Activated naive CD4-positive, alpha-beta T cell treated with anti-CD3 and anti-CD28 coated beads for 36 hours (primary cell): Measurements from ENCODE around the gene RAP1A. TPM values are rescaled to one million over a fixed set of nuclear protein-coding genes. Genes with fewer than 3 reads are reported as not detected.
A peak's percentile ranks its signal among the peaks of the same experiment; 100 is the strongest.
"Not testable (repeated sequence)": the region's sequence is repeated elsewhere in the genome, so short reads cannot be mapped to it uniquely, and the experiment has no call there.

Experiments used
- CTCF ChIA-PET: fragments of 350-600 bp; sonication (Branson Sonifier 250); formaldehyde crosslinking; loops from one replicate; lab custom pipeline; 2021; ENCODE audit warnings: antibody characterized with exemption; lab: Charles Lee
- DNase-seq: peaks from one replicate; pipeline ENCODE4 v3.0.0-alpha.2; 2020
- H3K27ac Mint-ChIP-seq: one replicate; pipeline ENCODE4 v1.8.0; 2021; ENCODE audit warnings: mild to moderate bottlenecking, mixed read lengths
- H3K27me3 Mint-ChIP-seq: one replicate; pipeline ENCODE4 v1.8.0; 2021; ENCODE audit warnings: low read depth, mixed read lengths
- H3K36me3 Mint-ChIP-seq: one replicate; pipeline ENCODE4 v1.8.0; 2021; ENCODE audit warnings: low read depth, mixed read lengths
- H3K4me1 Mint-ChIP-seq: one replicate; pipeline ENCODE4 v1.8.0; 2021; ENCODE audit warnings: low read depth, mixed read lengths
- H3K4me3 Mint-ChIP-seq: one replicate; pipeline ENCODE4 v1.8.0; 2021; ENCODE audit warnings: mild to moderate bottlenecking, moderate library complexity, mixed read lengths
- H3K9me3 Mint-ChIP-seq: one replicate; pipeline ENCODE4 v1.8.0; 2021; ENCODE audit warnings: mixed read lengths
- intact Hi-C: fragments of 100-400 bp; cut with micrococcal nuclease; formaldehyde crosslinking; loops from one replicate; pipeline ENCODE4 v1.15.1; 2023
- total RNA-seq, 2 experiments: library from RNA; stranded (reverse); gene quantifications; one replicate each; pipeline ENCODE4 v1.2.3, GENCODE V29; 2021

The RAP1A gene
- total RNA-seq, 2 experiments from 2014 or later: 152 to 155 TPM

DNA sequence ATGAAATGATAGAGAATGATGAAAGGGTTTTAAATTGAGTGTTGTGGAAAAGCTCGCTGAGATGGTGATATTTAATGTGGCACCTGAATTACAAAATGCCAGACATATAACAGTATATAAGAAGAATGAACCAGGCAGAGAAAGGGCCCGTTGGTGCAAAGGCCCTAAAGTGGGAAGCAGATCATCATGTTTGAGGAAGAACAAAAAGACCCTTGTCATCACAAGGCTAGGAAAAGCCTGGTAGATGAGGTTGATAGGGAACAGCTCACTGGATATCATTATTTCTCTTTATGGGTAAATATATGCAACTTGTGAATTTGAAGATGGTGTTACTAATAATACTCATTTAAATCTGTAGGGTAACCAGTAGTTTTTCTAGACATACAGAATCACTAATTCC lies 11.0 kb downstream of the RAP1A start:
- CTCF ChIA-PET: no interaction called here
- DNase-seq: no peak
- Mint-ChIP-seq H3K36me3 (peaks cover 3% of the 10 kb centered on the region), H3K9me3 (no peaks in the 10 kb centered on the region), H3K27ac (peak overlapping the region; percentile 14), H3K4me3 (no peak overlapping the region), H3K27me3 (no peaks in the 10 kb centered on the region), H3K4me1 (peaks cover 84% of the 10 kb centered on the region)
- intact Hi-C loops: loop anchor here (2.0 kb wide), 1 partner anchor 30 kb away; no protein-coding TSS in a partner anchor

DNA sequence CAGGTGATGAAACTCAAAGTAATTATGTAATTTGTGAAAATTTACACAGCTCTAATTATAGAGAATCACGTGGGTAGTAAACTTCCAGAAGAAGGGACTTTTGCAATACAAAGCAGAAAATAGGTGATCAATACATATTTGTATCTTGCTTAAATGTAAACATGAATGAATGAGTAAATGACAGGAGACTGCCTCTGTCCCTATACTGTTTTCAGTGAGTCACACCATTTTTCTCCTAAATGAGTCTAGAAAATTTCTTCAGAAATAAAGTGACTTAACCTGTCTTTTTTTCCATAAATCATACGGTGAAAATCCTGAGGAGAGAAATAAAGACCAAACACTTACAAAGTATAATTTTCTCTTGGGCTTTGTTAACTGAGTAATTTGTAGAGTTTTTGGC lies 11.9 kb downstream of the RAP1A start:
- CTCF ChIA-PET: no interaction called here
- Mint-ChIP-seq H3K4me3 (no peak overlapping the region), H3K27me3 (no peaks in the 10 kb centered on the region), H3K27ac (peak overlapping the region; percentile 65), H3K4me1 (peaks cover 83% of the 10 kb centered on the region), H3K9me3 (no peaks in the 10 kb centered on the region), H3K36me3 (peaks cover 3% of the 10 kb centered on the region)
- DNase-seq: no peak
- intact Hi-C loops: loop anchor here (2.0 kb wide), 1 partner anchor 29 kb away; no protein-coding TSS in a partner anchor

DNA sequence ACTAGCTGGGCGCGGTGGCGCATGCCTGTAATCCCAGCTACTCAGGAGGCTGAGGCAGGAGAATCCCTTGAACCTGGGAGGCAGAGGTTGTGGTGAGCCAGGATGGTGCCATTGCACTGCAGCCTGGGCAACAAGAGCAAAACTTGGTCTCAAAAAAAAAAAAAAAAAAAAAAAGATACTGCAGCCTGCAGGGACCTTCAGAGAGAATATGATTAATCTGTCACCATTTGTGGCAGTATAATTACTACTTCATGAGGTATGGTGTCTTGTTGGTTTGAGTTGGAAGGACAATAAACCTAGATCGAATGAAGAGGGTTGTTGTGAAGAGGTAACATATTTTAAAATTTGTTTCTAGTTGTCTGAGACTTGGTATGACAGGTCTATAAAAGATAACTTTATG lies 13.2 kb downstream of the RAP1A start:
- H3K27ac Mint-ChIP-seq, DNase-seq, H3K4me3 Mint-ChIP-seq, intact Hi-C loops, CTCF ChIA-PET, H3K36me3 Mint-ChIP-seq, H3K27me3 Mint-ChIP-seq, H3K9me3 Mint-ChIP-seq: not testable (repeated sequence)
- peaks cover 80% of the 10 kb centered on the region for H3K4me1 Mint-ChIP-seq

DNA sequence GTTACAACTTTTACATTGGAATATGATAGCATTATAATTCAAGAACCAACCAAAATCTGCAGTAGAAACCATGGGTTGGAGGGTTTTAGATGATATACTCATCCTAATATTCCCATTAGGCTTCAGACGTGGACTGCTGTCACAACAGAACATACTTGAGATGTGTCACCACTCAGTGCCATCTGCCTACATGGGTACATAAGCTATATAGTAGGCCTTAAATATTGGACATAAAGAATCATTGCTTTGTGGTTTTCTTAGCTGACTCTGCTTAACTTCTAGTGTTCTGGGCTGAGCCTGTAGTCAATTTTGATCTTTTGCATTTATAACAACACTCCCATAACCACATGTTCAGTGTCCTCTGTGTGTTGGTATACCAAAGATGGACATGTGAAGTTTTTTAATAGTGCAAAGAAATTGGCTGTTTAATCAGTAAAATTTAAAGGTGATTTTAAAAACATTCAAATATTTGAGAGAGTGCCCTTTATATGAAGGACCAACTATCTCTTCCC lies 14.2 kb downstream of the RAP1A start:
- peaks cover 79% of the 10 kb centered on the region for H3K4me1 Mint-ChIP-seq
- no peak overlapping the region for H3K4me3 Mint-ChIP-seq
- H3K27me3 Mint-ChIP-seq: no peaks in the 10 kb centered on the region
- intact Hi-C loops: no loop called here
- no peak for DNase-seq
- H3K36me3 Mint-ChIP-seq: peaks cover 3% of the 10 kb centered on the region
- no peak overlapping the region for H3K27ac Mint-ChIP-seq
- H3K9me3 Mint-ChIP-seq: no peaks in the 10 kb centered on the region
- CTCF ChIA-PET: no interaction called here

DNA sequence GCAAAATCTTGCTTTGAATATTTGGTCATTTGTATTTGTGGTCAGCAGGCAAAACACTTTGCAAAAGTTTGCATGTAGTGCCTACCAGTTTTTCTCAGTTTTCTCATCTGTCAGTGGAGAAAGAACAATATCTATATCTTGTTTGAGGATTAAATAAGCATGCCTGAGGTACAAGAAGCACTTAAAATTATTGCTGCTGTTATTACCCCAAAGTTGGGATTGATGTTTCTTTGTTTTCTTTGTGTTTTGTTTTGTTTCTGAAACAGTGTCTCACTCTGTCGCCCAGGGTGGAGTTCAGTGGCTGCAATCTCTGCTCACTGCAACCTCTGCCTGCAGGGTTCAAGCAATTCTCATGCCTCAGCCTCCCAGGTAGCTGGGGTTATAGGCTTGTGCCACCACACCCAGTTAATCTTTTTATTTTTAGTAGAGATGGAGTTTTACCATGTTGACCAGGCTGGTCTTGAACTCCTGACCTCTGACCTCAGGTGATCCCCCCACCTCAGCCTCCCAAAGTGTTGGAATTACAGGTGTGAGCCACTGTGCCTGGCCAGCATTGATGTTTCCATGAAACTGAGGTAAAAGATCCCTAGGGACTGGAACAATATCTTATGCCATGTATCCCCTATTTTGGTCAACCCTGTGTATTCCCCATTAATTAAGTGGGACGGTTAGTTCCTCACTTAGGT lies 15.9 kb downstream of the RAP1A start:
- CTCF ChIA-PET: interaction anchor here (0.6 kb wide), 1 partner anchor 154 kb away, joined by 3 read pairs; no protein-coding TSS in a partner anchor
- H3K4me3 Mint-ChIP-seq: no peak overlapping the region
- H3K27me3 Mint-ChIP-seq: no peaks in the 10 kb centered on the region
- intact Hi-C loops: no loop called here
- peaks cover 73% of the 10 kb centered on the region for H3K4me1 Mint-ChIP-seq
- no peaks in the 10 kb centered on the region for H3K9me3 Mint-ChIP-seq
- H3K36me3 Mint-ChIP-seq: peaks cover 3% of the 10 kb centered on the region
- H3K27ac Mint-ChIP-seq: no peak overlapping the region
- DNase-seq: no peak

DNA sequence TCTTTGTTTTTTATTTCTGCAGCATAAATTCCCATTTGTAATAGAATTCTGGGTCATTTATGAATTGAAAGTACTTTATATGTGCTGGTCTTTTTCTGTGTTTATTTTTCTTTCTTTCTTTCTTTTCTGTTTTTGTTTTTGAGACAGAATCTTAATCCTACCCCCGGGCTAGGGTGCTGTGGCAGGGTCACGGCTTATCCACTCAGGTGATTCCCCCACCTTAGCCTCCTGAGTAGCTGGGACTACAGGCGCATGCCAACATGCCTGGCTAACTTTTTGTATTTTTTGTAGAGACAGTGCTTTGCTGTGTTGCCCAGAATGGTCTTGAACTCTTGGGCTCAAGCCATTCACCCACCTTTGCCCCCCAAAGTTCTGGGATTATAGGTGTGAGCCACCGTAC lies 18.7 kb downstream of the RAP1A start:
- CTCF ChIA-PET: interaction anchor here (1.0 to 1.3 kb wide), 2 partner anchors 121 to 131 kb away, joined by 5 read pairs; no protein-coding TSS in a partner anchor
- intact Hi-C loops: no loop called here
- no peak overlapping the region for H3K27ac Mint-ChIP-seq
- peaks cover 8% of the 10 kb centered on the region for H3K36me3 Mint-ChIP-seq
- no peak overlapping the region for H3K4me3 Mint-ChIP-seq
- peaks cover 5% of the 10 kb centered on the region for H3K9me3 Mint-ChIP-seq
- DNase-seq: no peak
- H3K27me3 Mint-ChIP-seq: no peaks in the 10 kb centered on the region
- H3K4me1 Mint-ChIP-seq: peaks cover 55% of the 10 kb centered on the region

DNA sequence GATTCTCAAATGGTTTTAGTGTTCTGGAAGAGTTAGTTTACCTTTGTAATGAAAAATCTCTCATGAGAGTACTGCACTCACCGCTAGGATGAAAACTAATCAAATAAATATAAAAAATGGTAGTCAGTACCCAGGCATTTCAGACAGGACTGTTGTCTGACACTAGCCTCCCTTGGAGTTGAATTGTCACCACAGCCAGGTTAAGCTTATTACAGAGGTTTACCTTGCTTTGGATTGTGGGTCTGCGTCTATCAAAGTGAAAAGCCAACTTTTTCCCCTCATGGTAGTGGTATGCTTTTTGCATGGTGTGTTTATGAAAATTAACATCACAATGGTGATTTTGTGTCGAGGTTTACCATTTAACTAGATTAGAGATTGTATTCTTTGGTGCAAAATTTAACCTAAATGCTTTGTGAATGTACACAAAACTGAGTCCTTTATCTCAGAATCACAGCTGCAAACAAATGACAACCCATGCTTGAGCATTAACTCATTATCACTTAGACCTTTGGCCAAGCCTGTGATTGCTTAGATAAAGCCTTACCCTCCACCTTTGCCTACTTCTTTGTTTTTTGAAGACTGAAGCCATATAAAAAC lies 20.1 kb downstream of the RAP1A start:
- DNase-seq: no peak
- Mint-ChIP-seq H3K9me3 (peaks cover 5% of the 10 kb centered on the region), H3K4me1 (peaks cover 60% of the 10 kb centered on the region), H3K36me3 (peaks cover 11% of the 10 kb centered on the region), H3K27me3 (no peaks in the 10 kb centered on the region), H3K4me3 (no peak overlapping the region), H3K27ac (no peak overlapping the region)
- intact Hi-C loops: no loop called here
- CTCF ChIA-PET: interaction anchor here (0.6 kb wide), 1 partner anchor 23 kb away, joined by 5 read pairs; no protein-coding TSS in a partner anchor

DNA sequence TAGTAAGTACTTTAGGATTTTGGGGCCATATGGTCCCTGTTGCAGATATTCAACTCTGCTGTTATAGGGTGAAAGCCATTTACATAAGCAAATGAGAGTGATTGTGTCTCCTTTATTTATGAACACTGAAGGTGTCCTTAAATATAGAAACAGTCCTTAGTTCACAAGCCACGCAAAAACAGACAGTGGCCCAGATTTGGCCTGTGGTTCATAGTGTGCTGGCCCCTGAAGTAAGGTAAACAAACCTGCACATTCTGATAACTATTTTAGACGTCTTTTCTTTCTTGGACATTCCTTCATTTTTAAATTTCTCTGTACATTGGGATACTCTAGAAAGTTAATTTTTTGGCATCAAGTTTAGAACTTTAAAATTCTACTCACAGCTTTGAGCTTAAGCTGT lies 23.5 kb downstream of the RAP1A start:
- CTCF ChIA-PET: no interaction called here
- Mint-ChIP-seq H3K27me3 (no peaks in the 10 kb centered on the region), H3K27ac (no peak overlapping the region), H3K4me1 (peaks cover 68% of the 10 kb centered on the region), H3K9me3 (peaks cover 5% of the 10 kb centered on the region), H3K4me3 (no peak overlapping the region), H3K36me3 (peaks cover 13% of the 10 kb centered on the region)
- no peak for DNase-seq
- intact Hi-C loops: no loop called here

DNA sequence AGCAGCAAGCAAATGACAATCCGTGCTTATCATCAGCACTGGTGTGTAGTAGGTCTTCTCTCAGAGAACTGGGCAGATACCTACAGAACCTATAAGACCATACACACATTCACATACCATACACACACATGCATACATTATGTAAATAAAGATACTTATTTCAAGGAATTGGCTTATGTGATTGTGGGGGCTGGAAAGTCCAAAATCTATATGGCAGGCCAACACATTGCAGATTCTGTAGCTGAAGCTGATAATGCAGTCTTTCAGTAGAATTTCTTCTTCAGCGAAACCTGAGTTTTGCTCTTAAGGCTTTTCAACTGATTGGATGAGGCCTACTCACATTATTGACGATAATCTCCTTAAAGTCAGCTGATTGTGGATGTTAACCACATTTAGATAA lies 24.1 kb downstream of the RAP1A start:
- CTCF ChIA-PET: interaction anchor here (1.3 kb wide), 1 partner anchor 20 kb away, joined by 4 read pairs; no protein-coding TSS in a partner anchor
- no peak overlapping the region for H3K27ac Mint-ChIP-seq
- intact Hi-C loops: no loop called here

DNA sequence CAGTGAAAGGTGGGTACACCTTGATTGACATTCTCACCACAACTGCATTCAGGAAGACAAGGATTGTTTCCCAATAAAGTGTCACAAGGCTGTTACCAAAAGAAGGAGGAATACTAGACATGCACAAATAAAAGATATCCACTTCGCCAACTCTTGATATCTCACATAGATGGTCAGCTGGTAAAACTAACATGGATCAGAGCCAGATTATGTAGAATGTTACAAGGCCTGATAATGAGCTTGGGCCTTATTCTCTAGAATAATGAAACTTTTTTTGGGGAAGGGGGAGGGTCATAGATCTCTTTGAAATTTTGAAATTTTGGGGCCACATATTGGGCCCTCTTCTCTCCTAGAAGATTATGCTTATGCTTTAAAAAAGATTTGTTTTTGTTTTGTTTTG lies 24.9 kb downstream of the RAP1A start:
- intact Hi-C loops: no loop called here
- no peaks in the 10 kb centered on the region for H3K27me3 Mint-ChIP-seq
- peaks cover 25% of the 10 kb centered on the region for H3K36me3 Mint-ChIP-seq

More for the DNA sequence above, 24.1 kb downstream of the RAP1A start:
- H3K27me3 Mint-ChIP-seq: no peaks in the 10 kb centered on the region
- DNase-seq: no peak
- no peak overlapping the region for H3K4me3 Mint-ChIP-seq
- peaks cover 19% of the 10 kb centered on the region for H3K36me3 Mint-ChIP-seq
- H3K4me1 Mint-ChIP-seq: peaks cover 69% of the 10 kb centered on the region
- H3K9me3 Mint-ChIP-seq: peaks cover 5% of the 10 kb centered on the region

DNA sequence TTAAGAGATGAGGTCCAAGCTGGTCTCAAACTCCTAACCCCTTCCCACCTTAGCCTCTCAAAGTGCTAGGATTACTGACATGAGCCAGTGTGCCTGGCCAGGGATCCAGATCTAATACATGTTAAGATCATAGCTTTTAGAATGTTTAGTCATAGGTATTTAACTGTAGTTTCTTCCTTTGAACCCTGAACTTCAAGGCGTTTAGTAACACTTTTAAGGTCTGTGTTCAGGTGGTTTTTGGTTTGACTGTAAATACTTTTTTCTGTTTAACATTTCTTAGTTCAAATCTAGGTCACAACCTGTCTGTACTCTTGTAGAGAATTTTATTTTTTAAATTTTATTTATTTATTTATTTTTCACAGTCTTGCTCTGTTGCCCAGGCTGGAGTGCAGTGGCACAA lies 28.1 kb downstream of the RAP1A start:
- Mint-ChIP-seq H3K36me3 (peaks cover 23% of the 10 kb centered on the region), H3K4me3 (no peak overlapping the region), H3K27ac (peak overlapping the region; percentile 71), H3K4me1 (peaks cover 73% of the 10 kb centered on the region), H3K27me3 (no peaks in the 10 kb centered on the region), H3K9me3 (no peaks in the 10 kb centered on the region)
- CTCF ChIA-PET: interaction anchor here (0.6 to 1.8 kb wide), 4 partner anchors 28 to 139 kb away, joined by 4 to 10 read pairs (median 6); partner anchors contain the start of gene RAP1A
- intact Hi-C loops: loop anchor here (2.0 kb wide), 2 partner anchors 13 to 19 kb away; no protein-coding TSS in a partner anchor
- DNase-seq: no peak

More for the DNA sequence above, 24.9 kb downstream of the RAP1A start:
- no peak for DNase-seq
- CTCF ChIA-PET: interaction anchor here (0.6 to 1.3 kb wide), 3 partner anchors 21 to 479 kb away, joined by 3 to 4 read pairs (median 3); no protein-coding TSS in a partner anchor
- peaks cover 71% of the 10 kb centered on the region for H3K4me1 Mint-ChIP-seq
- no peak overlapping the region for H3K4me3 Mint-ChIP-seq
- peaks cover 5% of the 10 kb centered on the region for H3K9me3 Mint-ChIP-seq
- no peak overlapping the region for H3K27ac Mint-ChIP-seq

DNA sequence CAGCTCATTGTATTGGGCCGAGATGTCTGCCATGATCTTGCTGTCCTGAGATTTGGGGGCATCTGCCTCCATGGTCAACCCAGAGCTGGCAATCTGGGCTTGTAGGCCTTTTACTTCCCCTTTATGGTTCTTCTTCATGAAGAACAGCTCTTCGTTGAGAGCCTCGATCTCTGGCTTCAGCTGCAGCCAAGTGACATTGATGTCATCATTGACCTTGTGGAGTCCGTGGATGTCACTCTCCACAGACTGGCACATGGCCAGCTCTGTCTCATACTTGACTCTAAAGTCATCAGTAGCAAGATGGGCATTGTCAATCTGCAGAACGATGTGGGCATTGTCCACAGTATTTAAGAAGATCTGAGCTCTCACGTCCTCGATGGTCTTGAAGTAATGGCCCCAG lies 29.2 kb downstream of the RAP1A start:
- intact Hi-C loops: no loop called here
- H3K4me3 Mint-ChIP-seq: no peak overlapping the region
- H3K27ac Mint-ChIP-seq: peak overlapping the region; percentile 43
- CTCF ChIA-PET: interaction anchor here (0.7 to 1.8 kb wide), 6 partner anchors 10 to 140 kb away, joined by 3 to 10 read pairs (median 4); partner anchors contain the start of gene RAP1A
- DNase-seq: no peak
- no peaks in the 10 kb centered on the region for H3K9me3 Mint-ChIP-seq
- H3K36me3 Mint-ChIP-seq: peaks cover 17% of the 10 kb centered on the region
- H3K4me1 Mint-ChIP-seq: peaks cover 77% of the 10 kb centered on the region
- H3K27me3 Mint-ChIP-seq: no peaks in the 10 kb centered on the region
